GM18505 (cell line): ENCODE data around the gene FES.

Source experiments
- ATAC-seq: cut with Tn5 transposase; IDR thresholded peaks from one replicate; pipeline ENCODE4 v1.9.1; 2021; ENCODE audit not compliant: unreplicated experiment
- POLR2A ChIP-seq: IDR thresholded peaks from 4 replicates; pipeline ENCODE4 v1.6.1; 2011; ENCODE audit warnings: borderline replicate concordance; ENCODE audit not compliant: insufficient read depth, insufficient read length; ENCODE audit errors: extremely low read depth

FES gene

GRCh38 chr15:90884719-90885431, 571 bp downstream of the FES start:
- ATAC-seq: no peak
- no peak for TF ChIP-seq POLR2A

- peak; percentile 30 for TF ChIP-seq POLR2A
- peak; percentile 40 for ATAC-seq
Observed at GRCh38 chr15:90885432-90886290, 1.4 kb downstream of the FES start.

GRCh38 chr15:90886291-90886614, 1.9 kb downstream of the FES start:
- no peak for TF ChIP-seq POLR2A
- no peak for ATAC-seq

- TF ChIP-seq POLR2A: no peak
- no peak for ATAC-seq
Observed at GRCh38 chr15:90887037-90887481, 2.8 kb downstream of the FES start.

GRCh38 chr15:90889313-90889730, 5.0 kb downstream of the FES start:
- no peak for TF ChIP-seq POLR2A
- no peak for ATAC-seq

GRCh38 chr15:90889736-90890456, 5.6 kb downstream of the FES start:
- no peak for TF ChIP-seq POLR2A
- ATAC-seq: no peak

GRCh38 chr15:90890839-90891238, 6.5 kb downstream of the FES start:
- no peak for TF ChIP-seq POLR2A

GRCh38 chr15:90891346-90891949, 7.1 kb downstream of the FES start:
- no peak for TF ChIP-seq POLR2A
- ATAC-seq: no peak

More at GRCh38 chr15:90890839-90891238, 6.5 kb downstream of the FES start:
- no peak for ATAC-seq

- no peak for TF ChIP-seq POLR2A
- ATAC-seq: no peak
Observed at GRCh38 chr15:90892023-90892422, 7.7 kb downstream of the FES start.

GRCh38 chr15:90892498-90893174, 8.3 kb downstream of the FES start:
- no peak for ATAC-seq
- TF ChIP-seq POLR2A: no peak

GRCh38 chr15:90893175-90894090, 9.1 kb downstream of the FES start:
- ATAC-seq: no peak
- no peak for TF ChIP-seq POLR2A
